ENCODE results near the gene RFNG.

Gene RFNG

GRCh38 chr17:82088838-82089722 is 37.5 kb upstream of the RFNG start:
- no peak for DNase-seq

- no peak for DNase-seq
Measured at GRCh38 chr17:82087961-82088837, 36.6 kb upstream of the RFNG start.

DNA sequence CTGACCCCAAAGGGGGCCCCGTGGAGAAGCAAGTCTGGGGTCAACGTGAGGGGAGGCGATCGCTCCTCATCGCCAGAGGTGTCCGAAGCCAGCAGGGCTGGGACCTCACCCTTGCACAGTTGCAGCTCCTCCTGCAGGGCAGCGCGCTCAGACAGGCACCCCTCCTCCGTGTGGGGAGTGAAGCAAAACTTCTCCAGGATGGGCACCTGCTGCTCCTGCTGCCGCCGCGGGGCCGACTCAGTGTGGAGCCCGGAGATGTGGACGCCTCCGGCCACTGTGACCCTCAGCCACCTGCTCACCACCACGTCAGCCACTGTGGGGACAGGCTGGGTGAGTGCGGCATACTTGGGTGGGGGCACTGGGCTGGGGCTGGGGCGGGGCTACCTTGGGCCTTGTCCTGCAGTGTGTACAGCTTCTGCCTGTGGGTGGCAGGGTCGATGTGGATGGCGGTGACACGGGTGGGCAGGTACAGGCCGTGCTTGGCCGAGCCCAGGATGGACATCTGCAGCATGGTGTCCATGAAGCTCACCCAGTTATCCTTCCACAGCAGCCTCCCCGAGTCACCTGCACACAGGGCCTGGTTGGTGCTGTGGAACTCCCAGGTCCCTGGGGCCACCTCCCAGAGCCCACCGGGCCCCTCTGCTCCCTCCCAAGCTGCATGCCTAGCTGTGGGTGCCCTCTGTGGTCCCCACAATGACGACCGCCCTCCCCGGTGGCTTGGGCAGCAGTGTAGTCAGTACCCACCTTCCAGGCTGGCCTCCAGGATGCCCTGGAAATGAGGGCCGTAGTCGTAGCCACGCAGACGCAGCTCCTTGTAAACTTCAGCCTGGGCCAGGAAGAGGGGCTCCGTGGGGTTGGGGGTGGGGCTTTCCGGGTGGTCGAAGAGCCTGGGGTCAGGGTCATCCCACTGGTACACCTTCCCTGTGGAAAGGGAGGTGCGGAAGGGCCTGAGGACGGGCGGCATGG is 35.6 kb upstream of the RFNG start:
- no peak for DNase-seq

DNA sequence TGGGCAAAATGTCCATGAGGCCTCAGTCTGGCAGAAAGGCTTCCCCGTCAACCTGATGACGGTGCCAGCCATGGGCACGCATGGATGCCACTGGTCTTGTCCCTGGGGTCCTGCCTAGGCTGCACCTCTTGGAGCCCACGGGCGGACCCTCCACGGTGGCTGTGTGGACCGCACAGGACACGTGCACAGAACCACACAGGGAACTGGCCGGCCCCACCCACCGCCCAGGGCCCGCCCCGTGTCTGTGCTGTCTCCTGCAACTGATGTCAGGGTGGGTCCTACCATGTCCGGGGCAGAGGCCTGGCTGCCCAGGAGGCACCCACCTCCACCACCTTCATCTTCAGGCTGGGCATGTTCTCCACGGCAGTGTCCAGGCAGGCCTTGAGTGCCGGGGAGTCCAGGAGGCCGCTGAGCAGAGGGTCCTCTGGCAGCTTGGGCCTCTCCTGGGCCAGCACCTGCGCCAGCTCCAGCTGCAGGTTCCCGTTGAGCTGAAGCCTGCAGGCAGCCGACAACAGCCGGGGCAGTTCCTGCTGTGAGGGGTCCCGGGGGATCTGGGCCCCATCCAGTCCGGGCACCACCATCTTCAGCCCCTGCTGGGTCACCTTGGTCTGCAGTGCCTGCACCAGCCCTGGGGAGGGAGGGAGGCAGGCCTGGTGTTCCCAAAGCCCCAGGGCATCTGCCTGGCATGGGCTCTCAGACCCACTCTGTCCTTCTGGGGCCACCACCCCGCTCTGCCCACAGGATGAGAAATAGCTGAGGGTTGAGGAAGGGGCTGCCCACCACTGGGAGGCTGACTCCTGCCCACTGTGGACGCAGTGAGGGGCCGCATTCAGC is 34.5 kb upstream of the RFNG start:
- DNase-seq = no peak

DNA sequence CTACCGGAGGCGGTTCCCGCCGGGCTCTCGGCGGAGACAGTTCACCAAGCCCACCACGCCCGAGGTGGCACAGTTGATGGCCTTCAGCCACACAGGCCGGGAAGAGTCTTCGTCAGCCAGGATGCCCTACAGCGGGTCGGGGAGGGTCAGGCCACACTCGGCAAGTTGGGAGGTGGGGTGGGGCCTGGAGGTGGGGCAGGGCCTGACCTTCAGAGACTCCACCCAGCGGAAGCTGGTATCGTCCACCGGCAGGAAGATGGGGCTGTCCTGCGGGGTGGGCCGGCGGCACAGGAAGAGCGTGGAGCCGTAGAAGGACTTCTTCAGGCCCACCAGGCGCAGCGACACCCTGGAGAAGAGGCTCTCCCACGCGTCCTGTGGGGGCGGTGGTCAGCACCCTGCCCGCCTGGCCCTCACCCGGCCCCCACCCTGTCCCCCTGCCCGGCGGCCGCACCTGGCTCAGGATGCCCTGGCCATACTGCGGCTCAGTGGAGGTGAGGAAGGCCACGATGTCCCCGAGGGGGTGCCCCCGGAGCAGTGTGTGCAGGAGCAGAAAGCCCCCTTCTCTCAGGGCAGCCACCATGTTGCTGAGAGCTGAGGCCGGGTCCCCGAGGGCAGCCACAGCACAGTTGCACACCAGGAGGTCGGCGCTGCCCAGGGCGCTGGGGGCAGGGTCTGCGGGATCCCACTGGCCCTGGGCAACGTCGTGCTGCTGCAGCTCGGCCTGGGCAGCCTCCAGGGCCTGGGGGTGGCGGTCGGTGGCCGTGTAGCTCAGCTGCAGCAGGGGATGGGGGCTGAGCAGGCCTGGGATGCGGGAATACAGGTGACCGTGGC is 33.6 kb upstream of the RFNG start:
- DNase-seq = no peak

DNA sequence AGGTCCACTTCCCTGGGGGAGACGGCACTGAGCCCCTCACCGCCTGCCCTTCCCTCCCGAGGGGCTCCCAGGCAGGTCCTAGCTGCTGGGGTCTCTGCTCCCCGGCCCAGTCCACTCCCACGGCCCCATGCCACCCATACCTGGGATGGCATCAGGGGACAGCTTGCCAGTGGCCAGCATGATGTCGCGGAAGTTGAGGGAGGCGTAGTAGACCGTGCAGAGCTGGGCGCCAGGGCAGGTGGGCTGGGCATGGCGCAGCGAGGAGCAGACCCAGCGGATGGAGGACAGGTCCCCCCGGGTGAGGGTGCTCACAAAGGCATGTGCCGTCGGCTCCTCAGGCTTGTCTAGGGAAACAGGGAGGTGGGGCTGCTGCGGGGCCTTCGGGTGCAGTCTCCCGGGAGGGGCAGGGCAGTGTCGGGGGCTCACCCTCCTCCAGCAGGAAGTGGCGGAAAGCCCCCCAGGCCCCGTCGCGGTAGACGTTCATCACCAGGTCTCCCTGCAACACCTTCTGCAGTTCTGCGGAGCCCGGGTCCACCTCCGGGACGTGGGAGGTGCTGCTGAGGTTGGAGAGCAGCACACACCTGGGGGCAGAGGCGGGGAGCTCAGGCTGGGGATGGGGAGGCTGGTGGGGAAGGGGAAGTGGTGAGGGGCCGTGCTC is 32.9 kb upstream of the RFNG start:
- DNase-seq = no peak

- DNase-seq = no peak
Measured at GRCh38 chr17:82083533-82084359, 32.1 kb upstream of the RFNG start.

GRCh38 chr17:82083009-82083408 is 31.4 kb upstream of the RFNG start:
- no peak for DNase-seq

DNA sequence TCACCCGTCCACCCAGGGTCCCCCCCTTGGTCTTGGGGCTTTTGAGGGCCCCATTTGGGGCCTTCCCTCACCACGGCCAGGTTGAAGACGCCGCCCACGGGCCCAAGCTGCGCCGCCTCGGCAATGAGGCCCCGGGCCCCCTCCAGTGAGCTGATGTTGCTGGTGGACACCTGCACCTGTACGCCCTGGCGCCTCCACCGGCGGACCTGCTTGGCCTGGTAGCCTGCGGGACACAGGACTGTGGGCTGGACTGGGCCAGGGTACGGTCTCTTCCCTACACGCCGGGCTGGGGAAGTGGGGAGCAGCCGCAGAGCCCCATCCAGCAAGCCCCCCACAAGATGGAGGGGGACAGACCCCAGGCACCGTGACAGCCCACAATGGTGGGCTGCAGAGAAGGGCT is 30.8 kb upstream of the RFNG start:
- DNase-seq = no peak

DNA sequence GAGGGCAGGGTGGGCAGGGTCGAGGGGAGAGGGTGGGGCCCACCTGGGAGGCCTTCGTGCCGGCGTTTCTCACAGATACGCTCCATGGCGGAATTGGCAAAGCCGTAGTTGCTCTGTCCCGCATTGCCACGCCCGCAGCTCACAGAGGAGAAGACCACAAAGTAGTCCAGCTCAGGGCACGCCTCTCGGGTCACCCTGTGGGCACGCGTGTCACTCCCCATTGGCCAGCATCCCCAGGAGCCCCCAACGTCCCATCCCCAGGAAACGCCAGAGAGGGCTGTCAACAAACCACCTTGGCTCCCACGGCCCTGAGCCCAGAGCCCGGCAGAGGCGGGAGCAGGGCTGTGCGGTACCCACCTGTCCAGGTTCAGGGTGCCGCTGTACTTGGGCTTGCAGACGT is 30.4 kb upstream of the RFNG start:
- no peak for DNase-seq

DNA sequence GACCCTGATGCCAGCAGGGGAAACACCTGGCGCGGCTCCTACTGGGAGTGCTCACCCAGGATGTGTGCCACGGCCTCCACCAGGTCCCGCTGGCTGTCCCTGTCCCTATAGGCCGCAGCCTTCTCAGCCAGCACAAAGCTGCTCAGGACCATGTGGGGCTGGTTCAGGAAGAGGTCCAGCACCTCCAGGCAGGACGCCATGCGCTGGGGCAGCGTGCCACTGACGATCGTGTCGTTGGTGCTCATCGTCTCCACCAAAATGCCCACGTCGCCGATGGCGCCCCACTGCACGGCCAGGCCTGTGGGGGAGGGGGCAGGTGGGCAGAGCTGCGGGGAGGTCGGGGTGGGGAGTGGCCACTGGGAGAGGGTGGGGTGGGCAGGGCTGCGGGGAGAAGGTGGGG is 29.9 kb upstream of the RFNG start:
- no peak for DNase-seq

GRCh38 chr17:82080789-82081464 is 29.3 kb upstream of the RFNG start:
- DNase-seq = no peak

DNA sequence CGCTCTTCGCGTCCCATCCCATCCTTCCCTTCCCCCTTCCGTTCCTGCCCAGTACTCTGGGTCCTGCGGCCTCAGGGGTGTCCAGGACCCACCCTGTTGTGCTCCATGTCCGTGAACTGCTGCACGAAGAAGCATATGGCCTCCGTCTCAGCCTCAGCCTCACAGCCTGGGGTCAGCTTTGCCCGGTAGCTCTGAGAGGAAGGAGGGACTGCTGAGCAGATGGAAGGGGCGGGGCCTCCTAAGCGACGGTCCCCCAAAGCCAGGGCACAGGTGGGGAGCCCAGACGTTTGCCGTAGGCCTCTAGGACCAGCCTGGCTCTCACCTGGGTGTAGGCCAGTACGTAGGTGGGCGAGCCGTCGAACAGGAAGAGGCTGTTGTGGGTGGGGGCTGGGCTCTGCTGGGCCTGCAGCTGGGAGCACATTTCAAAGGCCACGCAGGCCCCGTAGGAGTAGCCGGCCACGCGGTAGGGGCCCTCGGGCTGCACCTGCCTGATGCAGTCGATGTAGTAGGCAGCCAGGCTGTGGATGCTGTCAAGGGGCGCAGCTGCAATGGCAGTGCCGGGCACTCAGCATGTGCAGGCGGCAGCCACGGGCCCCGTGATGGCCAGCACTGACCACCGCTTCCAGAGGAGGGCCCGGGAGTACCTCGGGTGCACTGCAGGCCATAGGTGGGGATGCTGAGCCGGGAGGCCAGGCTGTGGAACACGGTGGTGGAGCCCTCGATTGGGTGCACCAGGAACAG is 28.6 kb upstream of the RFNG start:
- no peak for DNase-seq

GRCh38 chr17:82079001-82079677 is 27.5 kb upstream of the RFNG start:
- DNase-seq = no peak

DNA sequence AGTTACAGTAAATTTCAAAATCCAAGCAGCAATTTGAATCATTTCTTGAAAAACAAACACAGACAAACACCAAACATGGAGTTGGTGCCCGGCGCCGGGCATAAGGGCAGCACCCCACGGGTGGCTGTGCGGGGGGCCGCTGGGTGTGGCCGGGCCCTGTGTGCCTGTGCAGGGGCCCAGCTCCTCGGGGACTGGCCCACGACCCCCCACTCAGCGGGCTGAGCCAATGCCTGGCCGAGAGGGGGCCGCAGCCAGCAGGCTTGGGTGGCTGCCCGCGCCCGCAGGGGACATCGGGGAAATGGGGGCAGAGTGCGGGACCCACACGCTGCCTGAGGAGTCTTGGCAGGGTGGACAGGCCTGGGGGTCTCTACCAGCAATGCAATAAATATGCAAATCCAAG is 26.8 kb upstream of the RFNG start:
- no peak for DNase-seq

DNA sequence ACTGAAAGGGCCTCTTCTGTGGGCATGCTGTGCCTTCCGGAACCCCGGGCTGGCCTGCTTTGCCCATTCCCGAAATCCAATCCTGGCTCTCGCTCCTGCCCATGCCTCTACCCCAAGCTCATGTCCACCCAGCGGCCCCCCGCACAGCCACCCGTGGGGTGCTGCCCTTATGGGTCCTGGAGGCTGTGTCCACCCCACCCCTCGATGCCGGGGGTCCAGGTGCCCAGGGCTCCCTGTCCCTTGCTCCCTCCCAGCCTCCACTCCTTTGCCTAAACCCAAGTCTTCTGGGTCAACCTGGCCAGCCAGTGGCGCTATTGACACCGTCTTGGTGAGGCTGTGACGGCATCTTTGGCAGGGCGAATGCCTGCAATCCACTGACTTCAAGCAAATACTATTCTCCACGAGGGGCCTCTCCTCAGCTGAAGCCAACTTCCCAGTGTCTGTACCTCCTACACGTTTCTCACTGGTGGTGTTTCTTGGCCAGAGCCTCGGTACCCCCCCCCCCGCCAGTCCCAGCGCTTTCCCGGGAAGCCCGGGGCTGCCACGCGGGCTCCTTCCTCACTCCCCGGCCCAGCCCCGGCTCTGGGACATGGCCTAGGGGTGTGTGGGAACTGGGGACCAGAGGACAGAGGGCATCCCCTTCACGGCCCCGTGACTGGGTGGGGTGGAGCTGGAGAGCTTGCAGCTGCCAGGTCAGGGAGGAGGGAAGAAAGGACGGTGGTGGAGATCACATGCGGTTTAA is 26.2 kb upstream of the RFNG start:
- DNase-seq = no peak

All from MV-4-11 (cell line).